NT2/D1 (cell line): ENCODE measurements around the gene AGAP1.

Experiments used
- SUZ12 ChIP-seq: IDR thresholded peaks from 2 replicates; pipeline ENCODE4 v1.6.1; 2011; ENCODE audit not compliant: insufficient read length, insufficient read depth; ENCODE audit errors: extremely low read depth
- YY1 ChIP-seq: IDR thresholded peaks from 2 replicates; pipeline ENCODE4 v1.6.1; 2011; ENCODE audit not compliant: insufficient read length, insufficient read depth
- ZNF274 ChIP-seq: IDR thresholded peaks from 2 replicates; pipeline ENCODE4 v1.6.1; 2011; ENCODE audit warnings: mild to moderate bottlenecking, low read depth, low read length

- no peak for TF ChIP-seq YY1
- TF ChIP-seq ZNF274 = no peak
- TF ChIP-seq SUZ12 = no peak
Measured at GRCh38 chr2:235958221-235958930, 464.5 kb downstream of the AGAP1 start.
